ENCODE results near the gene KLHDC4.
"Not testable (repeated sequence)": the region's sequence is repeated elsewhere in the genome, so short reads cannot be mapped to it uniquely, and the experiment has no call there.

KLHDC4 gene

DNA sequence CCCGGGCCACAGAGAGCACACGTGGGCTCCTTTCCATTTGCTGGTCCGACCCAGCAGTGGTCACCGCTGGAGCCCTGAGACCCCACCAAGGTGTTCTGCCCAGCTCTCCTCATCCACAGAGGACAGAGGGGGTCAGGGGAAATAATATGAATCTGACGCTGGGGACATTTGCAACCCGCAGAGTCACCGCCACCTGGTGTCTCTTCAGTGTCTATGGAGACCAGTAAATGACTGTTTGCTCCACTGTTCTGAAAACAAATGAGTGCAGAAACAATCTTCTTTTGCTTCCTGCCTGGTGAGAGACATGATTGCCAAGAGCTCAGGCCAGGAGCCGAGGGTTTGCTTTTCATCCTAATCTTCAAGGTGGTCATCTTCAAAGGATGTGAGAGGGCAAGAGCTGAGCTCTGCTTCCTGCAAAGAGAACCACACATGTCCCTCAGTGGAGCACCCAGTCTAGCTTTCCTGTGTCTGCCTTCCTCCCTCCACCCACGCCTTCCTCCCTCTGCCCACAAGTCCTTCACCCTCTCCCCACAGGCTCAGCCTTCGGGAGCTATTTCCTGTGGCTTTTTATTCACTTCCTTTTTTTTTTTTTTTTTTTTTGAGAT lies 14.7 kb upstream of the KLHDC4 start:
- no peak for DNase-seq (ENCODE audit: low read depth, low spot score)
- no peak for TF ChIP-seq CTCF (IDR thresholded peaks at IDR 0.05; ENCODE audit: insufficient read depth, low read length, missing control alignments)
- H3K4me3 ChIP-seq (ENCODE audit: low read depth, low read length) = no peak overlapping the region
- CTCF ChIA-PET = interaction anchor here (0.7 to 5.3 kb wide), 13 partner anchors 9 to 182 kb away, joined by 3 to 257 read pairs (median 20); partner anchors contain the start of gene SLC7A5
- POLR2A ChIA-PET = interaction anchor here (0.7 to 4.2 kb wide), 4 partner anchors 23 to 89 kb away, joined by 4 to 104 read pairs (median 6); partner anchors contain the start of gene SLC7A5

- TF ChIP-seq CTCF (IDR thresholded peaks at IDR 0.05; ENCODE audit: insufficient read depth, low read length, missing control alignments) = peak; percentile 98
- H3K4me3 ChIP-seq (ENCODE audit: low read depth, low read length) = no peak overlapping the region
- ChIA-PET CTCF (interaction anchor here (0.6 to 5.3 kb wide), 43 partner anchors 8 to 784 kb away, joined by 3 to 257 read pairs (median 4); partner anchors contain the start of genes KLHDC4 and SLC7A5), POLR2A (interaction anchor here (0.7 to 4.2 kb wide), 6 partner anchors 27 to 976 kb away, joined by 3 to 104 read pairs (median 4); partner anchors contain the start of gene SLC7A5)
- peak; percentile 82 for DNase-seq (ENCODE audit: low read depth, low spot score)
Observed at GRCh38 chr16:87778830-87779579, 13.2 kb upstream of the KLHDC4 start.

- H3K4me3 ChIP-seq (ENCODE audit: low read depth, low read length) = no peak overlapping the region
- CTCF ChIA-PET = interaction anchor here (0.7 to 5.3 kb wide), 35 partner anchors 9 to 784 kb away, joined by 3 to 257 read pairs (median 5); partner anchors contain the start of genes KLHDC4 and SLC7A5
- DNase-seq (ENCODE audit: low read depth, low spot score) = no peak
- TF ChIP-seq CTCF (IDR thresholded peaks at IDR 0.05; ENCODE audit: insufficient read depth, low read length, missing control alignments) = no peak
- POLR2A ChIA-PET = interaction anchor here (0.7 to 4.2 kb wide), 6 partner anchors 28 to 976 kb away, joined by 3 to 104 read pairs (median 4); partner anchors contain the start of gene SLC7A5
Observed at GRCh38 chr16:87778476-87778829, 12.7 kb upstream of the KLHDC4 start.

- H3K4me3 ChIP-seq (ENCODE audit: low read depth, low read length); POLR2A ChIA-PET; DNase-seq (ENCODE audit: low read depth, low spot score): not testable (repeated sequence)
- CTCF ChIA-PET = interaction anchor here (2.5 to 6.2 kb wide), 2 partner anchors 97 to 101 kb away, joined by 9 to 65 read pairs; partner anchors contain the start of gene SLC7A5
Observed at GRCh38 chr16:87773836-87774235, 8.1 kb upstream of the KLHDC4 start.

- H3K4me3 ChIP-seq (ENCODE audit: low read depth, low read length); POLR2A ChIA-PET; DNase-seq (ENCODE audit: low read depth, low spot score): not testable (repeated sequence)
- CTCF ChIA-PET = interaction anchor here (1.0 to 3.3 kb wide), 7 partner anchors 12 to 183 kb away, joined by 3 to 21 read pairs (median 16); no protein-coding TSS in a partner anchor
Observed at GRCh38 chr16:87767456-87767855, 1.7 kb upstream of the KLHDC4 start.

GRCh38 chr16:87766485-87766797 lies 655 bp upstream of the KLHDC4 start:
- peak overlapping the region; percentile 82 for H3K4me3 ChIP-seq (ENCODE audit: low read depth, low read length)
- ChIA-PET CTCF (interaction anchor here (0.7 to 3.1 kb wide), 8 partner anchors 10 to 178 kb away, joined by 3 to 19 read pairs (median 3); no protein-coding TSS in a partner anchor), POLR2A (interaction anchor here (1.1 kb wide), 1 partner anchor 103 kb away, joined by 3 read pairs; the partner anchor contains the start of gene SLC7A5)
- TF ChIP-seq CTCF (IDR thresholded peaks at IDR 0.05; ENCODE audit: insufficient read depth, low read length, missing control alignments) = no peak
- no peak for DNase-seq (ENCODE audit: low read depth, low spot score)

DNA sequence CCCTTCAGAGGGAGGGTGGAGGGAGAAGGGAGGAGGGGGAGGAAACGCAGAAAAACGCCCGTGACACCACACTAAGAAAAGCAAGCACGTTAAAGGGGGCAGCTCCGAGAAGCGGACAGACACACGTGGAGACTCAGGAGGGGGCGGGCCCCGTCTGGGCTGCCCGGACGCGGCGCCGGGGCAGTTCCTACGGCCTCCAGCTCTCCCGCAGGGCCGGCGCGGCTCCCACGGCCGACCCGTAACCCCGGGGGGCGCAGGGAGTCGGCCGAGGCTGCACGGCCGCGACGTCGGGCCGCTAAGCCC lies 362 bp downstream of the KLHDC4 start:
- no peak for TF ChIP-seq CTCF (IDR thresholded peaks at IDR 0.05; ENCODE audit: insufficient read depth, low read length, missing control alignments)
- POLR2A ChIA-PET = interaction anchor here (0.7 to 1.1 kb wide), 2 partner anchors 11 to 104 kb away, joined by 3 to 5 read pairs; partner anchors contain the start of gene SLC7A5
- CTCF ChIA-PET = interaction anchor here (0.7 to 3.1 kb wide), 6 partner anchors 14 to 176 kb away, joined by 3 to 19 read pairs (median 4); no protein-coding TSS in a partner anchor
- H3K4me3 ChIP-seq (ENCODE audit: low read depth, low read length) = peak overlapping the region; percentile 82
- no peak for DNase-seq (ENCODE audit: low read depth, low spot score)
